HG03558 (cell line): Measurements from ENCODE around the gene NKD2.
"Not testable (repeated sequence)": the region's sequence is repeated elsewhere in the genome, so short reads cannot be mapped to it uniquely, and the experiment has no call there.

Source experiments
- ATAC-seq: cut with Tn5 transposase; IDR thresholded peaks from one replicate; pipeline ENCODE4 v1.9.1; 2021; ENCODE audit warnings: moderate number of reproducible peaks; ENCODE audit not compliant: unreplicated experiment; ENCODE audit errors: extremely low read depth

The NKD2 gene

DNA sequence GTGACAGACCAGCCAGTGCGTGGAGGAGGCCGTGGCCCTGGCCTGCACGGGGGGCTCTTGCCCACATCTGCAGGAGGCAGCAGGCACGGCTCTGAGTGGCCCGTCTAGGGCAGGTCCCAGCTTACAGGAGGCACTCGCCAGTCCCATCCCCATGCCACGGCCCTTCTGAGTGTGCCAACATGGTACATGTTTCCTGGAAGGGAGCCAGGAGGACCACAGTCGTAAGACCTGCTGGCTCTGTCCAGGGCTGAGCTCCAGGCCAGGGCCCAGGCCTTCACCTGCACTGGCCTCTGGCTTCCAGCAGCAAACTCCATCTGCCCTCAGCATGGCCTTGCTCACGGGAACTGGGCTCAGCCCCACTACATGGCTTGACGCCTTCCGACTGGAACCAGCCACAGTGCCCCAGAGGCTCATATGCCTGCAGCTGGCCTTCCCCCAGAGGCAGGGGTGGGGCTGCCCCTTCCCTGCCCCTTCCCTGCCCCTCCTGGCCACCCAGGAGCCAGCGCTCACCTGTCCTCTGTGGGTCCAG is 3.8 kb downstream of the NKD2 start:
- ATAC-seq = no peak

DNA sequence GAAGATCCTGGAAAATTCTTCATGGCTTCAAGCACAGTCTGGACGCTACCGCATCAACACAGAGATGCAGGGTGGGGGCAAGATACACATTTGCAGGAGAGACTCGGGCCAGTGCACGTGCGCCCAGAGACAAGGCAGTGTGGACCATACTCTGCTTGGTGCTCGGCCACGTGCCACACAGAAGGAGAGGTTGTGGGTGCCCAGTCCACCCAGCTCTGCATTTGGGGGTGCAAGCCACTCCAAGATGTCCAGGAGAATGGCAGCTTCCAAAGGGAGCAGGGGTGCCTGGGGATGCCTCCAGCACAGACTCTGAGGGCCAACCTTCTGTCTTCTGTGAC is 4.3 kb downstream of the NKD2 start:
- no peak for ATAC-seq

- ATAC-seq = no peak
These were observed 4.8 kb downstream of the NKD2 start for GRCh38 chr5:1013238-1013947.

GRCh38 chr5:1013948-1014301 is 5.3 kb downstream of the NKD2 start:
- ATAC-seq = no peak

DNA sequence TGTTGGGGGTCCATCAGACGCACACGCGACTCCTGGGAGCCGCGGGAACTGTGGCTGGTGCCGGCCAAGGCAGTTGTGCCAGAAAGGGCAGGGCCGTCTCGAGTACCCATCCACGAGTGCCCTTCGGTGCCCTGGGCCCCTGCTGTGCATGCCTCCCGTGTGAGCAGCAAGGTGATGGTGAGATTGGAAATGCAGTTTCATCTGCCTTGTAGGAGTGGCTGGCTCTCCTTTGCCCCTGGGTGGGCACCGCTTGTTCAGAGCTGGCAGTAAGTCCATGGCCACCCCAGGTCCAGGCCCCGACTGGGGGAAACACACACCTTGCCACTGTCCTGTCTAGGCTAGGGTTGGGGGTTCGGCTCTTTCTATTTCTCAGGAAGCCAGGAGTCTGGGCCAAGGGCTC is 5.7 kb downstream of the NKD2 start:
- ATAC-seq = no peak

GRCh38 chr5:1014781-1015221 is 6.2 kb downstream of the NKD2 start:
- no peak for ATAC-seq

DNA sequence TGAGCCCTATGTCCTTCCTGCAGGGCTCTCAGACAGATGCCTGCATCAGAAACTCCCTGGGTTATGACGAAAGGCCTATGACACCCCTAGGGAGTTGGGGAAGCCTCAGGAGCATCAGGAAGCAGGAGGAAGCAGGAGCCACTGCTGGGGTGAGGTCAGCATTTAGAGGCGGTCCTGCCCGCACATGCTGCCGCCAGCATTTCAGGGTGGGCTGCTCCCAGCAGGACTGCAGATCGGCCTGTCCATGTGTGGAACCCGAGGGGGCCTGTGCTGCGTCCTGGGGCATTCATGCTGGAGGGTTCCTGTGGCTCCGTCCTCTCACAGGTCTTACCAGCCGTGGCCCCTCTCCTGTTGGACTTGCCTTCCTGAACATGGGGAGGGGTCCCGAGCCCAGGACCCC is 6.9 kb downstream of the NKD2 start:
- ATAC-seq = no peak

GRCh38 chr5:1016036-1016435 is 7.4 kb downstream of the NKD2 start:
- ATAC-seq = no peak

DNA sequence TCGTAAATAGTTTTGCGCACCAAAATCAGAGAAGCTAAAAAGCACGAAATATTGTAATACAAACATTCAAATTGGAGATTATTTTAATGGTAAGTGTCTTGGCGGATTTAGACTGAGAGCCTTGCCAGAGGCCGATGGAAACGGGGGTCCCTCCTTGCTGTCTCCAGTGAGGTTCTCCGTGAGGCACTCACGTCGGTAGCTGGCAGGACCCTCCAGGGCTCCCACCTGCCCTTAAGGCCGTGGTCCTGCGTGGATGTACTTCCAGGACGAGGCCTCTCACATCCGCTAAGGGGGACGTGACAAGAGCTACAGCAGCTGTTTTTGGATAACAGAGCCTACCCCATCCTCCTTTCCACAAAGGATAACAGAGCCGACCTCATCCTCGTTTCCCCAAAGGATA is 7.9 kb downstream of the NKD2 start:
- ATAC-seq = no peak

DNA sequence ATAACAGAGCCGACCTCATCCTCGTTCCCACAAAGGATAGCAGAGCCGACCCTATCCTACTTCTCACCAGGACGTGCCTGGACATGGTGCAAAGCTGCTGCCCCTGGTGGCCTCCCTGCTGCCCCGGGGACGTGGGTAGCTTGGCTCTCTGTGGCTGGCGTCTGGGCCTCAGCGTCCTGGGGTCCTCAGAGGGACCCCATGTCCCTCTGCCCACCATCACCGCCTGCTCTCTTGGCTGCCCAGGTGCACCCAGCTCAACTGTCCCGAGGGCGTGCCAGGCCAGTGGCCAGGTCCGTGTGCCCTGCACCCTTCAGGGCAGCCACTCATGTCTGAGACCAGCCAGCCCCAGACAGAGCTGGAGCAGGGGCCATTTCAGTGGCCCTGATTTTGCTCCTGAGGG is 8.5 kb downstream of the NKD2 start:
- ATAC-seq = no peak

DNA sequence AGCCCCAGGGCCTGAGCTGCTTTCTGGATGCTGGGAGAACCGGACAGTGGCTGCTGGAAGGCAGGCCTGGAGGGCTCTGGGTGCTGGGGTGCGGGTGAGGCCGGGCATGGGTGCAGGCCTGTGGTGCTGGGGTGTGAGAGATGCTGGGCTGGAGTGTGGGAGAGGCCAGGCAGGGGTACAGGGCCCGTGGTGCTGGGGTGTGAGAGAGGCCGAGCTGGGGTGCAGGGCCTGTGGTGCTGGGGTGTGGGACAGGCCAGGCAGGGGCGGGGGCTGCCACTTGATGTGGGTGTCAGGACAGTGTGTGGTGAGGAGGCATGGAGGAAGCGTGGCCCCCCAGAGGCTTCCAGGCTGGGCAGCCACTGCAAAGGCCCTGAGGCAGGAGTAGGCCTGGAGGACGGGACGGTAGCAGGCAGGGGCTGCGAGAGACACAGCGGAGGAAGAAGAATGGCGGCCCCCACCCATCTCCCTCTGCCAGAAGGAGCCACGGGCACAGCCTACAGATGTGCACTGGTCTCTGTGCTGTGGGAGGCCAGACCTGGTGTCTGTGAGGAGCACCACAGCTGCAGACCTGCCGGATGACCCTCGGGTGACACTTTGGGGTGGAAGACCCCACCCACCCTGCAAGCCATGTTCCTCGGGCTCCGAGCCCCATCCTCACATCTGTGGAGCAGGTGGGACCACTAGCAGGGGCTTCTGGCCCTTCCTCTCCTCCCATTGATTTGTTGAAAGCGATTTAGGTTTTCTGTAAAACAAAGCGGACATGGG is 9.3 kb downstream of the NKD2 start:
- ATAC-seq = no peak

GRCh38 chr5:1018596-1018995 is 10.0 kb downstream of the NKD2 start:
- ATAC-seq = no peak

DNA sequence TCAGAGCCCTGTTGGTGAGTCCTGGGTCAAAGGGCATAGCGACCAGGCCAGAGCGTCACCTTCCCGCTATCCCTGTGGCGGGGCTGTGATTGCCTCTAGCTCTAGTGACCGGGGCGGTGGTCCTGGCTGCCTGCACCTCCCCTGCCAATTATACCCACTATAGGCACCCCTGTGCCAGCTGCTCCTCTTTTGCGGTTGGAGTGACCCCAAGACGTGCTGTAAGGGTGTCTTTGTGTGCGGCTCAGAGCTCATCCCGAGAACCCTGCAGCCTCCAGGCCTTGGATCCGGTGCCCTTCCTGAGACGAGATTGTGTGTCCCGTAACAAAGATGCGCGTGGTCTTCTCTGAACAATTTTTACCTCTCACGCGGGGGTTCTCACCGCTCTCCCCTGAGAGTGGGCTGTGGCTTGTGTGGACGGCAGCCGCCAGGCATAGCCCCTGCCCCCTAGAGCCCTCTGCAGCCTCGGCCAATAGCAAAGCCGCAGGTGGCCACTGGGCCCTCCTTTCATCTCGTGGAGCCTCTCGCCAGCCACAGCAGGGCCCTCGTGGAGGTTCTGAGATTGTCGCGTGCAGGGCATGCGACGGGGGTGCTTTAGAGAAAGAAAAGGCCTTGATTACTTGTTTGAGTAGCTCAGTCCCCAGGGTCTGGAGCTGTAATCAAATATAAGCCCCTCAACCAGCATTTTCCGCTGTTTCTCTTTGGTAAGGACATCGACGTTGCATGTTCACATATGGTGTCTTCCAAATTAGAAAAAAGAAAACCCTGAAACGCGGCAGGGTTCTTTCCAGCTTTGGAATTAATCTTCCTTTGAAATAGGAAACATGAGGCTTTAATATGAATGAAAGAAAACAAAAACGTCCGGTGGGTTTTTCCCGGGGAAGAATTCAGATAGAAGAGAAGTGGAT is 10.7 kb downstream of the NKD2 start:
- ATAC-seq = no peak

GRCh38 chr5:1020452-1020961 is 11.9 kb downstream of the NKD2 start:
- ATAC-seq = no peak

- ATAC-seq = no peak
These were observed 12.8 kb downstream of the NKD2 start for GRCh38 chr5:1021136-1021968.

DNA sequence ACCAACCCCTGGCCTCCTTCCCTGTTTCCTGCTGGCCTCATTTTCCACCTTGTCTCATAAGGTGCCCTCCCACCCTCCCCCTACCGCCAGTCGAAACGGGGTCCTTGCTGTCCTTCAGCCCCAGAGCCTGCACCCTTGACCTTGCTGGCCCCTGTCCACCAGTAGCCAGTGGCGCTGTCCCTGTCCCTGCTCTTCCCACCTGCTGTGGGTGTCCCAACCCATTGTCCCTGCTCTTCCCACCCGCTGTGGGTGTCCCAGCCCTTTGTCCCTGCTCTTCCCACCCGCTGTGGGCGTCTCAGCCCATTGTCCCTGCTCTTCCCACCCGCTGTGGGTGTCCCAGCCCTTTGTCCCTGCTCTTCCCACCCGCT is 13.4 kb downstream of the NKD2 start:
- ATAC-seq = not testable (repeated sequence)

- no peak for ATAC-seq
These were observed 18.4 kb downstream of the NKD2 start for GRCh38 chr5:1026700-1027621.

DNA sequence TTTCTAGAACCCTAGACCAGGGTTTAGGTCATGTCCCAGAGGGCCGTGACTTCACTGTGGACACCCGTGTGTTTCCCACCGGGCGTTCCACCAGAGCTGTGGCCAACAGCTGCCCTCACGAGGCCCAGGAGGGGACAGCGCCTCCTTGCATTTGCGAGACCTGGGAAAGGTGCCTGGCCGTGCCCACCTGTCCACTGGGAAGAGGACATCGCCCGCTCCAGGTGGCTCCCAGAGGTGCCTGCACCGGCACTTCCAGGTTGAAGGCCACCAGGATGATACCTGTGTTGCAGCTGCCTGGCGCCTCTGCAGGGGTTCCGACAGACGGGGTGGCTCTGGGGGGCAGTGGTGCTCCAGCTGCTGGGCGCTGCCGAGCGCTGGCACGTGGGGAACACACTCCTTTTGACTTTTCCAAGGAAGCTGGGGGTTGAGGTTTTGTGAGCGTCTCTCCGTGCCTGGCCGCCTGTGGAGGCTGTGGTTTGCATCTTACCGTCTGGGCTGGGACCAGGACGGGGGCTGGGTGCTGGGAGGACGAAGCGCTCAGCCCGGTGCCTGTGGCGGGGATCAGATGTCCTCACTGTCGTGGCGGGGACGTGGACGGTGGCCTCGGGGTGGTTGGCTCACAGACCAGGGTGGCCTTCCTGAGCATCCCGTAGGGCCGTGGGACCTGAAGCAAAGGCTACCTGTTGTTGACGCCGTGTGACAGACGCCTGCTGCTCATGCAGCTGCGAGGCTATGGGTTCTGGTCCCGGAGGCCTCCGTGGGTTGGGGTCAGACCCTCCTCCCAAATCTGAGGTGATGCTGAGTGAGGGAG is 19.2 kb downstream of the NKD2 start:
- ATAC-seq = no peak
